ENCODE results near the gene KLHL35. TPM values are rescaled to one million over a fixed set of nuclear protein-coding genes. Genes with fewer than 3 reads are reported as not detected.
A peak's percentile ranks its signal among the peaks of the same experiment; 100 is the strongest.

Gene KLHL35
- total and polyA plus RNA-seq, 2 experiments from 2014 or later: 0.10 to 0.28 TPM

- Histone ChIP-seq H3K36me3 (ENCODE audit: insufficient read depth) (no peaks in the 10 kb centered on the region), H3K27me3 (ENCODE audit: insufficient read depth) (no peaks in the 10 kb centered on the region), H3K4me1 (ENCODE audit: insufficient read depth) (no peaks in the 10 kb centered on the region), H3K9me2 (ENCODE audit: insufficient read depth) (no peaks in the 10 kb centered on the region), H3K79me2 (replicated peaks; ENCODE audit: insufficient read depth) (no peaks in the 10 kb centered on the region), H3K27ac (ENCODE audit: low read depth) (peak overlapping the region; percentile 45; the same call in 1 of the 2 replicates), H3K4me3 (no peak overlapping the region), H3K4me2 (no peak overlapping the region), H2AFZ (peak overlapping the region; percentile 92), H4K20me1 (replicated peaks; ENCODE audit: insufficient read depth) (no peaks in the 10 kb centered on the region), H3F3A (replicated peaks; ENCODE audit: low read depth) (no peaks in the 10 kb centered on the region)
- DNase-seq (ENCODE audit: low spot score): no peak
- no peak for ATAC-seq
- TF ChIP-seq ZNF331 (CRISPR knock-in tag; IDR thresholded peaks at IDR 0.05; ENCODE audit: low read depth) (no peak), JUNB (IDR thresholded peaks at IDR 0.05; ENCODE audit: unreplicated experiment) (no peak), STAT1 (IDR thresholded peaks at IDR 0.05; ENCODE audit: unreplicated experiment) (no peak), ZNF114 (CRISPR knock-in tag; IDR thresholded peaks at IDR 0.05) (no peak), CREB1 (CRISPR knock-in tag; IDR thresholded peaks at IDR 0.05; ENCODE audit: low read depth) (no peak), EZH2phosphoT487 (IDR thresholded peaks at IDR 0.05; ENCODE audit: unreplicated experiment) (no peak), NANOG (IDR thresholded peaks at IDR 0.05; ENCODE audit: borderline replicate concordance) (no peak), EZH2 (IDR thresholded peaks at IDR 0.05; ENCODE audit: low read depth, unreplicated experiment) (no peak)
- TF ChIP-seq, protein P1, sequence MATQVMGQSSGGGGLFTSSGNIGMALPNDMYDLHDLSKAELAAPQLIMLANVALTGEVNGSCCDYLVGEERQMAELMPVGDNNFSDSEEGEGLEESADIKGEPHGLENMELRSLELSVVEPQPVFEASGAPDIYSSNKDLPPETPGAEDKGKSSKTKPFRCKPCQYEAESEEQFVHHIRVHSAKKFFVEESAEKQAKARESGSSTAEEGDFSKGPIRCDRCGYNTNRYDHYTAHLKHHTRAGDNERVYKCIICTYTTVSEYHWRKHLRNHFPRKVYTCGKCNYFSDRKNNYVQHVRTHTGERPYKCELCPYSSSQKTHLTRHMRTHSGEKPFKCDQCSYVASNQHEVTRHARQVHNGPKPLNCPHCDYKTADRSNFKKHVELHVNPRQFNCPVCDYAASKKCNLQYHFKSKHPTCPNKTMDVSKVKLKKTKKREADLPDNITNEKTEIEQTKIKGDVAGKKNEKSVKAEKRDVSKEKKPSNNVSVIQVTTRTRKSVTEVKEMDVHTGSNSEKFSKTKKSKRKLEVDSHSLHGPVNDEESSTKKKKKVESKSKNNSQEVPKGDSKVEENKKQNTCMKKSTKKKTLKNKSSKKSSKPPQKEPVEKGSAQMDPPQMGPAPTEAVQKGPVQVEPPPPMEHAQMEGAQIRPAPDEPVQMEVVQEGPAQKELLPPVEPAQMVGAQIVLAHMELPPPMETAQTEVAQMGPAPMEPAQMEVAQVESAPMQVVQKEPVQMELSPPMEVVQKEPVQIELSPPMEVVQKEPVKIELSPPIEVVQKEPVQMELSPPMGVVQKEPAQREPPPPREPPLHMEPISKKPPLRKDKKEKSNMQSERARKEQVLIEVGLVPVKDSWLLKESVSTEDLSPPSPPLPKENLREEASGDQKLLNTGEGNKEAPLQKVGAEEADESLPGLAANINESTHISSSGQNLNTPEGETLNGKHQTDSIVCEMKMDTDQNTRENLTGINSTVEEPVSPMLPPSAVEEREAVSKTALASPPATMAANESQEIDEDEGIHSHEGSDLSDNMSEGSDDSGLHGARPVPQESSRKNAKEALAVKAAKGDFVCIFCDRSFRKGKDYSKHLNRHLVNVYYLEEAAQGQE (IDR thresholded peaks at IDR 0.05; ENCODE audit: unreplicated experiment): no peak
- TF ChIP-seq, protein P2, sequence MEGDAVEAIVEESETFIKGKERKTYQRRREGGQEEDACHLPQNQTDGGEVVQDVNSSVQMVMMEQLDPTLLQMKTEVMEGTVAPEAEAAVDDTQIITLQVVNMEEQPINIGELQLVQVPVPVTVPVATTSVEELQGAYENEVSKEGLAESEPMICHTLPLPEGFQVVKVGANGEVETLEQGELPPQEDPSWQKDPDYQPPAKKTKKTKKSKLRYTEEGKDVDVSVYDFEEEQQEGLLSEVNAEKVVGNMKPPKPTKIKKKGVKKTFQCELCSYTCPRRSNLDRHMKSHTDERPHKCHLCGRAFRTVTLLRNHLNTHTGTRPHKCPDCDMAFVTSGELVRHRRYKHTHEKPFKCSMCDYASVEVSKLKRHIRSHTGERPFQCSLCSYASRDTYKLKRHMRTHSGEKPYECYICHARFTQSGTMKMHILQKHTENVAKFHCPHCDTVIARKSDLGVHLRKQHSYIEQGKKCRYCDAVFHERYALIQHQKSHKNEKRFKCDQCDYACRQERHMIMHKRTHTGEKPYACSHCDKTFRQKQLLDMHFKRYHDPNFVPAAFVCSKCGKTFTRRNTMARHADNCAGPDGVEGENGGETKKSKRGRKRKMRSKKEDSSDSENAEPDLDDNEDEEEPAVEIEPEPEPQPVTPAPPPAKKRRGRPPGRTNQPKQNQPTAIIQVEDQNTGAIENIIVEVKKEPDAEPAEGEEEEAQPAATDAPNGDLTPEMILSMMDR (conservative IDR thresholded peaks at IDR 0.05; ENCODE audit: low read depth in 2 of 2): no peak
- TF ChIP-seq, protein P3, sequence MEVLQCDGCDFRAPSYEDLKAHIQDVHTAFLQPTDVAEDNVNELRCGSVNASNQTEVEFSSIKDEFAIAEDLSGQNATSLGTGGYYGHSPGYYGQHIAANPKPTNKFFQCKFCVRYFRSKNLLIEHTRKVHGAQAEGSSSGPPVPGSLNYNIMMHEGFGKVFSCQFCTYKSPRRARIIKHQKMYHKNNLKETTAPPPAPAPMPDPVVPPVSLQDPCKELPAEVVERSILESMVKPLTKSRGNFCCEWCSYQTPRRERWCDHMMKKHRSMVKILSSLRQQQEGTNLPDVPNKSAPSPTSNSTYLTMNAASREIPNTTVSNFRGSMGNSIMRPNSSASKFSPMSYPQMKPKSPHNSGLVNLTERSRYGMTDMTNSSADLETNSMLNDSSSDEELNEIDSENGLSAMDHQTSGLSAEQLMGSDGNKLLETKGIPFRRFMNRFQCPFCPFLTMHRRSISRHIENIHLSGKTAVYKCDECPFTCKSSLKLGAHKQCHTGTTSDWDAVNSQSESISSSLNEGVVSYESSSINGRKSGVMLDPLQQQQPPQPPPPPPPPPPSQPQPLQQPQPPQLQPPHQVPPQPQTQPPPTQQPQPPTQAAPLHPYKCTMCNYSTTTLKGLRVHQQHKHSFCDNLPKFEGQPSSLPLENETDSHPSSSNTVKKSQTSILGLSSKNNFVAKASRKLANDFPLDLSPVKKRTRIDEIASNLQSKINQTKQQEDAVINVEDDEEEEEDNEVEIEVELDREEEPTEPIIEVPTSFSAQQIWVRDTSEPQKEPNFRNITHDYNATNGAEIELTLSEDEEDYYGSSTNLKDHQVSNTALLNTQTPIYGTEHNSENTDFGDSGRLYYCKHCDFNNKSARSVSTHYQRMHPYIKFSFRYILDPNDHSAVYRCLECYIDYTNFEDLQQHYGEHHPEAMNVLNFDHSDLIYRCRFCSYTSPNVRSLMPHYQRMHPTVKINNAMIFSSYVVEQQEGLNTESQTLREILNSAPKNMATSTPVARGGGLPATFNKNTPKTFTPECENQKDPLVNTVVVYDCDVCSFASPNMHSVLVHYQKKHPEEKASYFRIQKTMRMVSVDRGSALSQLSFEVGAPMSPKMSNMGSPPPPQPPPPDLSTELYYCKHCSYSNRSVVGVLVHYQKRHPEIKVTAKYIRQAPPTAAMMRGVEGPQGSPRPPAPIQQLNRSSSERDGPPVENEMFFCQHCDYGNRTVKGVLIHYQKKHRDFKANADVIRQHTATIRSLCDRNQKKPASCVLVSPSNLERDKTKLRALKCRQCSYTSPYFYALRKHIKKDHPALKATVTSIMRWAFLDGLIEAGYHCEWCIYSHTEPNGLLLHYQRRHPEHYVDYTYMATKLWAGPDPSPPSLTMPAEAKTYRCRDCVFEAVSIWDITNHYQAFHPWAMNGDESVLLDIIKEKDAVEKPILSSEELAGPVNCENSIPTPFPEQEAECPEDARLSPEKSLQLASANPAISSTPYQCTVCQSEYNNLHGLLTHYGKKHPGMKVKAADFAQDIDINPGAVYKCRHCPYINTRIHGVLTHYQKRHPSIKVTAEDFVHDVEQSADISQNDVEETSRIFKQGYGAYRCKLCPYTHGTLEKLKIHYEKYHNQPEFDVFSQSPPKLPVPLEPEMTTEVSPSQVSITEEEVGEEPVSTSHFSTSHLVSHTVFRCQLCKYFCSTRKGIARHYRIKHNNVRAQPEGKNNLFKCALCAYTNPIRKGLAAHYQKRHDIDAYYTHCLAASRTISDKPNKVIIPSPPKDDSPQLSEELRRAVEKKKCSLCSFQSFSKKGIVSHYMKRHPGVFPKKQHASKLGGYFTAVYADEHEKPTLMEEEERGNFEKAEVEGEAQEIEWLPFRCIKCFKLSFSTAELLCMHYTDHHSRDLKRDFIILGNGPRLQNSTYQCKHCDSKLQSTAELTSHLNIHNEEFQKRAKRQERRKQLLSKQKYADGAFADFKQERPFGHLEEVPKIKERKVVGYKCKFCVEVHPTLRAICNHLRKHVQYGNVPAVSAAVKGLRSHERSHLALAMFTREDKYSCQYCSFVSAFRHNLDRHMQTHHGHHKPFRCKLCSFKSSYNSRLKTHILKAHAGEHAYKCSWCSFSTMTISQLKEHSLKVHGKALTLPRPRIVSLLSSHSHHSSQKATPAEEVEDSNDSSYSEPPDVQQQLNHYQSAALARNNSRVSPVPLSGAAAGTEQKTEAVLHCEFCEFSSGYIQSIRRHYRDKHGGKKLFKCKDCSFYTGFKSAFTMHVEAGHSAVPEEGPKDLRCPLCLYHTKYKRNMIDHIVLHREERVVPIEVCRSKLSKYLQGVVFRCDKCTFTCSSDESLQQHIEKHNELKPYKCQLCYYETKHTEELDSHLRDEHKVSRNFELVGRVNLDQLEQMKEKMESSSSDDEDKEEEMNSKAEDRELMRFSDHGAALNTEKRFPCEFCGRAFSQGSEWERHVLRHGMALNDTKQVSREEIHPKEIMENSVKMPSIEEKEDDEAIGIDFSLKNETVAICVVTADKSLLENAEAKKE (CRISPR knock-in tag; IDR thresholded peaks at IDR 0.05): no peak
- H3K36me3 Mint-ChIP-seq (ENCODE audit: low read depth): no peaks in the 10 kb centered on the region
- no peak overlapping the region for H3K27ac Mint-ChIP-seq
- H3K4me3 Mint-ChIP-seq: no peak overlapping the region
- H3K9me3 Mint-ChIP-seq: no peaks in the 10 kb centered on the region
- peaks cover 6% of the 10 kb centered on the region for H3K27me3 Mint-ChIP-seq (ENCODE audit: insufficient read depth, low read depth, poor library complexity)
- peaks cover 8% of the 10 kb centered on the region; the same call in 2 of the 3 replicates for H3K4me1 Mint-ChIP-seq
Measured at GRCh38 chr11:75389276-75389605, 43.8 kb downstream of the KLHL35 start.

All from GM23338 (cell line).